NCI-H1436 treated with DMSO at 0.1 percent for 48 hours (cell line): ENCODE data around the gene FHL1.
A peak's percentile ranks its signal among the peaks of the same experiment; 100 is the strongest.
"Not testable (repeated sequence)": the region's sequence is repeated elsewhere in the genome, so short reads cannot be mapped to it uniquely, and the experiment has no call there.

Experiments used
- DNase-seq: peaks from one replicate; lab custom pipeline; 2025; lab: John Stamatoyannopoulos, UW

Gene FHL1

DNA sequence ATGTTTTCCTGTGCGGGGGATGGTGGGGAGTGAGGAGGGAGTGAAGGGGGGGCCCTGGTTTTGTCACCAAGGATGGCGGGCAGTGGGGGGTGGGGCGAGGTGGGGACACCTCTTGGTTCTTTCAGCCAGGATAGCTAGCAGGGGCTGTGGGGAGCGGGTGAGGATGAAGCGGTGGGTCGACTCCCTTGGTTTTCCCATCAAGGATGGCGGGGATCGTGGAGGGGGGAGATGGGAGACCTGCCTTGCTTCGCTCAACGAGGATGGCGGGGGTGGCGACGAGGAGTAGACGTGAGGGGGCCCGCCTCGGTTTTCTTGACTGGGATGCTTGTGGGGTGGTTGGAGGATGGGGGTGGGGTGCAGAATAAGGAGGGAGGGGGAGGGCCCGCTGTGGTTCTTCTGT, 643 bp downstream of the FHL1 start:
- no peak for DNase-seq

GRCh38 chrX:136148391-136148790, 1.1 kb downstream of the FHL1 start:
- DNase-seq = no peak

- DNase-seq = no peak
Measured at GRCh38 chrX:136154998-136155397, 7.7 kb downstream of the FHL1 start.

DNA sequence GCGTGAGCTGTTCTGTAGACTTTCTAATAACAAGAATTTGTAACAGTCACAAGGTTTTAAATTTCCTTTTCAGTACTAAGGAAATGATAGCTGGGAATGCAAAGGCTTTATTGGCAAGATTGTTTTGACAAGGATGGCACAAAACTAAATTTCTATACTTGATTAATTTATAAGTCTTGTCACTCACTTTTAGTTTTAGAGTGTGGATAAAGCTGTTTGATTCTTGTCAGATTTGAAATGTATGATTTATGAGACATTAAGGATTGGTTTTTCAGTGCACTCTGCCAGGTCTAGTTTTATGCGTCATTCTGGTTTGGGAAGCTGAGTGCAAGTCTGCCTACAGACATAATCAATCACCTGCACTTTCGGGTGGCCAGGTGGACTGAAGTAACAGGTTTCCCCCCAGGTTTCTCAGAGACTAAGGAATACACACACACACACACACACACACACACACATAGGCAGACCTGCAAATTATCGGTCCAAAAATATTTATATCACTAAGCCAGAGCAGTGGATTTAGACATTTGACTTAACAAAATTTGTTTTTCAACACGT, 9.3 kb downstream of the FHL1 start:
- DNase-seq = no peak

- DNase-seq = no peak
Measured at GRCh38 chrX:136157187-136157586, 9.9 kb downstream of the FHL1 start.

DNA sequence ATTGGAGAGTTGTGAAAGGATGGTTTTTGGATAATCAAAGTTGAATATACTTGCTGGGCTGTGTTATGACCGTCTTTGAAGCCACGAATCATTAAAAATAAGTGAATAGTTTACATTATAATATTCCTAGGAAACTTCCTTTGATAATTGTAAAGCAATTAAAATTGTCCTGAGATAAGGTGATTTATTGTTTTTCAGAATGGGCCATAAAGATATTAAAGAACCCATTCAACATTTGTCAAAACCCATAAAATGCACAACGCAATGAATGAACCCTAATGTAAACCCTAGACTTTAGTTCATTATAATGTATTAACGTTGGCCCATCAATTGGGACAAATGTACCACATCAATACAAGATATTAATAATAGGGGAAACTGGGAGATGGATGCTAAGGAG, 11.4 kb downstream of the FHL1 start:
- no peak for DNase-seq

DNA sequence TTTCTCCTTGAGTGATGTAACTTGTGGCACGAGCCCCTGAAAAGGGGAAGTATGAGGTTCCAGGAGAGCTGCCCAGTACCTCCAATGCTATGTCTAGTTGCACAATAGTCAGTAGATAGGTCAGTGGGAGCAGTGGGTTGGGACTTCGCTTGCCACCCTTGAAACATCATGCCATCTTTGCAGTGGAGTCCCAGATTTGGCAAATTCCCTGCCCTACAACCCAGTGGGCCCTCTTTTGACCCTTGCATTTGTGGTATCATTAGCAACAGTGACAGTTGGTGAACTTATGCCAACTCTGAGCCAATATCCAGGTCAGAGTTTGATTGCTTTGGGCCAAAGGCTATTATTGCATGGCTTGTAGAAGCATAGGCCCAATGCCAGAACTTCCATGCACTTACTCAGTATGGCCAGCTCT, 12.3 kb downstream of the FHL1 start:
- DNase-seq = no peak

- DNase-seq = no peak
Measured at GRCh38 chrX:136162827-136163570, 15.7 kb downstream of the FHL1 start.

DNA sequence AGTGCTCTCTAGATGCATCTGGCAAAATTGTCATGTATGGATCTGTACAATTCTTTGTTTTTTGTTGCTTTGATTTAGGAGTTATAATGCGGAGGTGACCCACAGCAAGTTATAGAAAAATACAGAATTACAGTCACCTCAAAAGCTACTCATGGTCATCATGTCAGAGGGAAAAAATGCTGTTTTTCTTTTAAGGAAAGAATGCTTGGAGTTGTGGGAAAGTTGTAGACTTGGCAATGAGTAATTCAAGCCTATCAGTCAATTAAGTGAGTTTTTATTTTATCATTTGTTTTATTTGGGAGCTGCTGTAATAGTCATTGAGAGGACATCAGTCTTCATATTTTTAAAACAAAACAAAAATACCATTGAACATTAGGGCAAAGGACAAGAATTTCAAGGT, 16.4 kb downstream of the FHL1 start:
- no peak for DNase-seq

- no peak for DNase-seq
Measured at GRCh38 chrX:136165406-136165805, 18.1 kb downstream of the FHL1 start.

DNA sequence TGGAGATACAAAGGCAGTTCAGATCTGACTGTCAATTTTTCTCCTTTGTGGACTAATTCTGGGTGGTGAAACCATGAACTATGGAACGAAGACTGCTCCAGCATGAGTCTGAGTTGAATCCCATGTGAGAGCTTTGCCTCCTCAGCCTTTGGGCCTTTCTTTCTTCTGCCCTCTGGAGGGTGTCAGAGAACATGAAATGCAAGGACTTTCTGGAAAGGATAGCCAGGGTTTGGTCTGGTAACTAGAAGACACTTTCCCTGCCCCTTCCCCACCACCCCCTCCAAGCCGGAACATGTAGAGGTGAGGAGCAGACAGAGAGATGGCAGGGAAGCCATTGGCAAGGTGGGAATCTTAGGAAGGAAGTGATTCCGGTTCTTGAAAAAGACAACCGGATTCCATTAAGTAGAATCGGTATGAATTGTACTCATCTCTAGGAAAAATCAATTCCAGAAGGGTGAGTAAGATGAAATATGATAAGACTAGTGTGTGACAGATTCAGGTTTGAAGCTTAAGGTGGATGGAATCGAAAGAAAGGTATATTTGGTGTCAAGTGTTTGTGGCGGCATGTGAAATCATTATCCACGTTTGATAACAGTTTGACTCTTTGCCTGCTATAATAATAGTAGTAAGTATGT, 19.0 kb downstream of the FHL1 start:
- peak; percentile 3 for DNase-seq

- not testable (repeated sequence) for DNase-seq
Measured at GRCh38 chrX:136167989-136168388, 20.7 kb downstream of the FHL1 start.

- peak; percentile 26 for DNase-seq
Measured at GRCh38 chrX:136168929-136169735, 21.8 kb downstream of the FHL1 start.

- DNase-seq = no peak
Measured at GRCh38 chrX:136170139-136170800, 22.9 kb downstream of the FHL1 start.

DNA sequence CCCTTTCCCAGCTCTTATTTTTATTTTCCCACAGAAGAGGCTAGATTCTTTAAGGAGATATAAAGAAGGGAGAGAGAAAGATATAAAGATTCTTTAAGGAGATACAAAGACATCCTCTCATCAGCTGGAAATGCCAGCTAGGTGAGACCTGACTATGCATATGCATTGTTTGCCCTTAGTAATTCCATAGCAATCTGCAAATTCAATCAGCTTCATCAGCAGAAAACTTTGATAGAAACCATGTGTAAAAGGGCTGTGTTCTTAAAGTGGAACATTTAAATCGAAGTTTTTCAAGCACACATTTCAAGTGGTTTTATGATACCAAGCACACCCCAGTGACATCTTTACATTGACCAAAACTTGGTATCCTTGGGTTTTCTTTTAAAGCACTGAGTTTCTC, 24.1 kb downstream of the FHL1 start:
- no peak for DNase-seq

DNA sequence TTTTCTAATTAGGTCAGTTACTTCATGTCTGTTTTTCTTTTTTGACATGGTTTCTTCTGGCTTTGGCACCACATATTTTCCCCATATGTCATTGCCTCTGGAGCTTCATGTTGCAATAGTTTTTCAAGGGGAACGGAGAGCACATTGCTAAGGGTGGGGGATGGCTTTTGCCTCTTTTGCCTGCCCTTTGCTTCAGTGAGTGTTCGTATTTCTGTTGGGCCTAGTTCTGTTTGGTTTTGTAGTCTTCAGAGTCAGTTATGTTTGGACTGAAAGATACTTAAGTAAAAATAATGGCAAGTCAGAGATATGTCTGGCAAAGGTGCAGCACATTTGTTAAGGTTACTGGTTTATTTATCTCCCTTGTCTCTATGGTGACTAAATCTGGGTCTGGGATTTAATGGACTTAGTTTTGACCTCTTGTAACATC, 29.1 kb downstream of the FHL1 start:
- no peak for DNase-seq

GRCh38 chrX:136179133-136179532, 31.8 kb downstream of the FHL1 start:
- no peak for DNase-seq

DNA sequence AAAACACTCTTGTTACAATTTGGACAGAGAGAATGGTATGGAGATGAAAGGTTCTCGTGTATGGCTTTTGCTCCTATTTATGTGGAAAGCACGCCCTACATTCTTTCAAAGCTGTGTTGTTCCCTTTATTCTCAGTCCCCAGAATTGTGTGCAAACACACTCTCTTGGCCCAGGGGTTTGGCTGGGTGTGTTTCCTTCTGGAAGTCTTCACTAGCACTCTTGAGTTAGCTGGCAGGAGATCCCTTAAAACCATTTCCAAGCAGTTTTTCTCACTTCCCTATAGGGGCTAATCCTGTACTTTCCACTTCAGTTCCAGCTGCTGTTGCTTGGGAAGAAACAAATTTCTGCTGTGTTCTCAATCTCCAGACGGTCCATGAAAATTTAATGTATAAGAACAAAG, 35.1 kb downstream of the FHL1 start:
- no peak for DNase-seq

DNA sequence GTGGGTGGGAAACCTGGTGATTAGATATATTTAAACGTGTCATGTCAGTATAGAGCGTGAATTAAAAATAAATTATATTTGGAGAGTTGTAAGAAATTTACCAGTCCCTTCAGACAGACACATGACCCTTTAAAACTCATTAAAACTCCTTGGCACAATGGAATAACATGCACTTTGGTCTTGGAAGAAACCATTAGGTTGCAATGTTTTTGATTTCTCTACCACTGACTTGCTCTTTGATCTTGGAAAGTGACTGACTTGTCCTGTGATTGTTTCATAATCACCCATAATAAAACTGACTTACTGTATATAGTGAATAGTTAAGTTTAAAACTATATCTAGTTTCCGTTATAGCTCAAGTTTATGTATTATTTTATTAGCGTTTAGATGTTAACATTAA, 35.8 kb downstream of the FHL1 start:
- no peak for DNase-seq

DNA sequence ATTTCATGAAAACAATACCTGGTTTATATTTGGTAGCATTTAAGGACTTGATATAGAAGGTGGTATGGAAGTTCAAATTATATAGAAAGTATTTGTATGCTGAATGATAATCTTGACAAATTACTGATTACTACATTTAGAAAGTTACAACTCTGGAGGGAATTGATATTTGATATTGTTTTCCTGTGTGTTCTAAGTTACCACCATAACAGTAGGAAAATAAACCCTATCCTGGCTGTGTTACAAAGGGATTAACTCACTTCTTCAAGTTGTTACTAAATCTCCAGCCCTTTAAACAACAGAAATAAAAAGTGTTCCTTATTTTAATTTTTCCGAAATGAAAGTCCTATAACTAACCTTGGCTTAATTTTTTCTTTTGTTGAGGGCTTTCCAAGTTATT, 36.6 kb downstream of the FHL1 start:
- no peak for DNase-seq

GRCh38 chrX:136185401-136186022, 38.2 kb downstream of the FHL1 start:
- no peak for DNase-seq

GRCh38 chrX:136186023-136186413, 38.7 kb downstream of the FHL1 start:
- no peak for DNase-seq
